ENCODE data around the gene NENF. TPM values are rescaled to one million over a fixed set of nuclear protein-coding genes. Genes with fewer than 3 reads are reported as not detected.
A peak's percentile ranks its signal among the peaks of the same experiment; 100 is the strongest.
"Not testable (repeated sequence)": the region's sequence is repeated elsewhere in the genome, so short reads cannot be mapped to it uniquely, and the experiment has no call there.

NENF gene
- total RNA-seq, 4 donors from 2014 or later = 67.9 to 99.3 (median 91.7) TPM

DNA sequence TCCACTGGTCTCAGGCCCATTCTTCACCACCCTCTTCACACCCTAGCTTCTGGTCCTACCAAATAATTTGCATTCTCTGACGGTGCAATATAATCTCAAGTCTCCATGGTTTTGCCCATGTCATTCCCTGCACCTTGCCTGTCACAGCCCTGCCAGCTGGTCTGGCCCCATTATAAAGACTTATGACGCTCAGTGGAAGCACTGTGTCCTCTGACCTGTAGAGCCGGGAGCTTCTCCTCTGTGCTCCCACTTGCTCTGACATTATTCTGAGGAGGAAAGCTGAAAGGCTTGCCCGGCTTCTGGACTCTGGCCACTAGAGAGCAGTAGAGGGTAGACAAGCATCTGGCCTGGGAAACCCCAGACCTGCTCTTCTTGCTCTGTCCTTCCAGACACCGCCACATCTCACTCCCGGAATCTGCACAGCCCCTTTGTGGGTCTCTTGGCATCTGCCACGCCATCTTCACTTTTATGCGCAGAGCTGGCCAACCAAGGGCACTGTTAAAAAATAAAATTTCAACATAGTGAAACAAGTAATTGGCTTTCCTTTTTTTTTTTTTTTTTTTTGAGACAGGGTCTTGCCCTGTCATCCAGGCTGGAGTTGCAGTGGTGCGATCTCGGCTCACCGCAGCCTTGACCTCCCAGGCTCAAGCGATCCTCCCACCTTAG is 44.4 kb downstream of the NENF start:
- no peaks in the 10 kb centered on the region for H3K36me3 ChIP-seq
- intact Hi-C loops (cut with DNase I) = loop anchor here (2.0 to 5.0 kb wide), 3 partner anchors 130 to 305 kb away; partner anchors contain the start of gene ATF3
- peaks cover 0 to 17% (median 8%) of the 10 kb centered on the region in 4 donors for H3K4me1 ChIP-seq
- H3K27ac ChIP-seq (replicated peaks in 1 of 4) = no peak overlapping the region
- H3K9me3 ChIP-seq = no peaks in the 10 kb centered on the region
- DNase-seq (ENCODE audit: extremely low spot score) = peak; percentile 96
- WGBS = 38% methylated on average over 12 of the region's 12 CpGs
- H3K27me3 ChIP-seq = no peaks in the 10 kb centered on the region
- TF ChIP-seq EP300 (IDR thresholded peaks at IDR 0.05) = no peak
- peak; percentile 43 to 56 for TF ChIP-seq POLR2AphosphoS5 (IDR thresholded peaks at IDR 0.05)
- TF ChIP-seq CTCF (IDR thresholded peaks at IDR 0.05) = peak; percentile 84 to 94 (median 89)
- H3K4me3 ChIP-seq = no peak overlapping the region

- H3K4me1 ChIP-seq = peaks cover 0 to 17% (median 10%) of the 10 kb centered on the region in 4 donors
- H3K27me3 ChIP-seq = no peaks in the 10 kb centered on the region
- intact Hi-C loops (cut with DNase I) = loop anchor here (2.0 to 5.0 kb wide), 3 partner anchors 129 to 304 kb away; partner anchors contain the start of gene ATF3
- no peak for DNase-seq (ENCODE audit: extremely low spot score)
- H3K4me3 ChIP-seq = no peak overlapping the region
- no peak overlapping the region for H3K27ac ChIP-seq (replicated peaks in 1 of 4)
- no peak for TF ChIP-seq EP300 (IDR thresholded peaks at IDR 0.05)
- TF ChIP-seq CTCF (IDR thresholded peaks at IDR 0.05) = no peak
- no peak for TF ChIP-seq POLR2A (IDR thresholded peaks at IDR 0.05; ENCODE audit: low read depth)
- TF ChIP-seq POLR2AphosphoS5 (IDR thresholded peaks at IDR 0.05) = no peak
- no peaks in the 10 kb centered on the region for H3K36me3 ChIP-seq
- WGBS = 78% methylated on average over 8 of the region's 8 CpGs
- H3K9me3 ChIP-seq = no peaks in the 10 kb centered on the region
Measured at GRCh38 chr1:212477680-212478466, 45.2 kb downstream of the NENF start.

GRCh38 chr1:212478467-212479025 is 45.8 kb downstream of the NENF start:
- Histone ChIP-seq H3K27me3 (no peaks in the 10 kb centered on the region), H3K4me3 (no peak overlapping the region), H3K36me3 (no peaks in the 10 kb centered on the region), H3K4me1 (peaks cover 0 to 17% (median 10%) of the 10 kb centered on the region in 4 donors), H3K9me3 (no peaks in the 10 kb centered on the region), H3K27ac (replicated peaks in 1 of 4) (no peak overlapping the region)
- intact Hi-C loops (cut with DNase I) = loop anchor here (5.0 kb wide), 2 partner anchors 129 to 304 kb away; partner anchors contain the start of gene ATF3
- 87% methylated on average over 11 of the region's 12 CpGs for WGBS
- no peak for DNase-seq (ENCODE audit: extremely low spot score)
- TF ChIP-seq POLR2A (IDR thresholded peaks at IDR 0.05; ENCODE audit: low read depth) (no peak), EP300 (IDR thresholded peaks at IDR 0.05) (no peak), POLR2AphosphoS5 (IDR thresholded peaks at IDR 0.05) (no peak), CTCF (IDR thresholded peaks at IDR 0.05) (no peak)

DNA sequence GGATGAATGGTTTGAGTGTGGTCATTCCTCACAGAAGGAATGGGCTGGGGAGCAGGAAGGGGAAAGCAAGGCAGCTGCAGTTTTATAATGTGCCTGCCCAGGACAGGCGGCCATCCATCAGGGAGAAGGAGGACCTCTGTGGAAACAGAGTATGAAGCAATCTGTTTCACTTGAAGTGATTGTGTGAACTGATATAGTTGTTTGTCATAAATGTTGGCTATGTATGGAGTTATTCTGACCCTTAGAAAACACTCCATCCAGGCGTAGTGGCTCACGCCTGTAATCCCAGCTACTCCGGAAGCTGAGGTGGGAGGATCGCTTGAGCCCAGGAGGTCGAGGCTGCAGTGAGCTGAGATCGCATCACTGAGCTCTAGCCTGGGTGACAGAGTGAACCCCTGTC is 46.5 kb downstream of the NENF start:
- no peaks in the 10 kb centered on the region for H3K9me3 ChIP-seq
- no peak for DNase-seq (ENCODE audit: extremely low spot score)
- intact Hi-C loops (cut with DNase I) = loop anchor here (5.0 kb wide), 2 partner anchors 128 to 303 kb away; partner anchors contain the start of gene ATF3
- no peak for TF ChIP-seq EP300 (IDR thresholded peaks at IDR 0.05)
- no peak for TF ChIP-seq POLR2A (IDR thresholded peaks at IDR 0.05; ENCODE audit: low read depth)
- TF ChIP-seq CTCF (IDR thresholded peaks at IDR 0.05) = no peak
- no peak for TF ChIP-seq POLR2AphosphoS5 (IDR thresholded peaks at IDR 0.05)
- 89% methylated on average over 7 of the region's 7 CpGs for WGBS
- peaks cover 0 to 17% (median 10%) of the 10 kb centered on the region in 4 donors for H3K4me1 ChIP-seq
- H3K27ac ChIP-seq (replicated peaks in 1 of 4) = no peak overlapping the region
- H3K27me3 ChIP-seq = no peaks in the 10 kb centered on the region
- H3K36me3 ChIP-seq = no peaks in the 10 kb centered on the region
- no peak overlapping the region for H3K4me3 ChIP-seq

DNA sequence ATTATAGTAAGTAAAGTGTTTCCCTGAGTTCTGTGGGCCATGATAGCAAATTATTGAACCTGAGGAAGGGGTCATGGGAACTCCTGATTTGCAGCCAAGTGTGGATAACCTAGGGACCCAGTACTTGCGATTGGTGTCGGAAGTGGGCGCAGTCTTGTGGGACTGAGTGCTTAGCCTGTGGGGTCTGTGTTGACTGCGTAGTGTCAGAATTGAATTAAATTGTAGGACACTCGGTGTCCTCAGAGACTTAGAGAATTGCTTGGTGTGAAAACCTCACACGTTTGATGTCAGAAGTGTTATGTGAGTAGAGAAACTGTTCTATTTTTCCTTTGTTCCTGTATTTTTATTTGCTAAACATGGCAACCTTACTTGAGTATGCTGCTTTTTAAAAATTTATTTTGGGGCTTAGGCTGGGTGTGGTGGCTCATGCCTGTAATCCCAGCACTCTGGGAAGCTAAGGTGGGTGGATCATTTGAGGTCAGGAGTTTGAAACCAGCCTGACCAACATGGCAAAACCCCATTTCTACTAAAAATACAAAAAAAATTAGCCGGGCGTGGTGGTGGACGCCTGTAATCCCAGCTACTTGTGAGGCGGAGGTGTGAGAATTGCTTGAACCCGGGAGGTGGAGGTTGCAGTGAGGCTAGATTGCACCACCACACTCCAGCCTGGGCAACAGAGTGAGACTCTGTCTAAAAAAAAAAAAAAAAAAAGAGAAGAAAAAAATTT is 48.2 kb downstream of the NENF start:
- not testable (repeated sequence) for H3K27me3 ChIP-seq; H3K36me3 ChIP-seq; H3K27ac ChIP-seq (replicated peaks in 1 of 4); H3K4me3 ChIP-seq; H3K9me3 ChIP-seq; DNase-seq (ENCODE audit: extremely low spot score)
- 91% methylated on average over 11 of the region's 11 CpGs for WGBS
- H3K4me1 ChIP-seq = peaks cover 0 to 19% (median 11%) of the 10 kb centered on the region in 4 donors
- intact Hi-C loops (cut with DNase I) = loop anchor here (5.0 kb wide), 1 partner anchor 76 kb away; no protein-coding TSS in a partner anchor
